ENCODE results near the gene GTSF1L.

The GTSF1L gene

GRCh38 chr20:43715511-43715910 is 11.3 kb downstream of the GTSF1L start:
- no peak for DNase-seq

GRCh38 chr20:43715044-43715443 is 11.8 kb downstream of the GTSF1L start:
- no peak for DNase-seq

GRCh38 chr20:43711098-43711654 is 15.6 kb downstream of the GTSF1L start:
- no peak for DNase-seq

- no peak for DNase-seq
Measured at GRCh38 chr20:43710370-43711044, 16.3 kb downstream of the GTSF1L start.

GRCh38 chr20:43702502-43702901 is 24.3 kb downstream of the GTSF1L start:
- DNase-seq, result no peak

DNA sequence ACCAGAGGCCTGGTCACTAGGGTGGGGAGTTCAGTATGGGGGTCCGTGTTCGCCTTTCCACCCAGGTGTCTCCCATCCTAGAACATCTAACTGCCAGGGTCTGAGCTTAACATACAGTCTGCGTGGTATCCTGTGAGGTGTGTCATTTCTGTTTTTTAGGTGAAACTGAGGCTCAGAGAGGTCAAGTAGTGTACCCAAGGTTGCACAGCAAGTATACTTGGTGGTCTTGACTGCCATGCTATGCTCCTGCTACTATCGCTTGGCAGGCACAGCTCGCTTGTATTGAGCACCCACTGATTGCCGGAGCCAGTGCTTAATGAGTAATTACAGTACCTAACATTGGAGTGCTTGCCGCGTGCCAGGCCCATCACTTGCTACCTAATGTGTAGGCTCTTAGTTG is 26.2 kb downstream of the GTSF1L start:
- no peak for DNase-seq

DNA sequence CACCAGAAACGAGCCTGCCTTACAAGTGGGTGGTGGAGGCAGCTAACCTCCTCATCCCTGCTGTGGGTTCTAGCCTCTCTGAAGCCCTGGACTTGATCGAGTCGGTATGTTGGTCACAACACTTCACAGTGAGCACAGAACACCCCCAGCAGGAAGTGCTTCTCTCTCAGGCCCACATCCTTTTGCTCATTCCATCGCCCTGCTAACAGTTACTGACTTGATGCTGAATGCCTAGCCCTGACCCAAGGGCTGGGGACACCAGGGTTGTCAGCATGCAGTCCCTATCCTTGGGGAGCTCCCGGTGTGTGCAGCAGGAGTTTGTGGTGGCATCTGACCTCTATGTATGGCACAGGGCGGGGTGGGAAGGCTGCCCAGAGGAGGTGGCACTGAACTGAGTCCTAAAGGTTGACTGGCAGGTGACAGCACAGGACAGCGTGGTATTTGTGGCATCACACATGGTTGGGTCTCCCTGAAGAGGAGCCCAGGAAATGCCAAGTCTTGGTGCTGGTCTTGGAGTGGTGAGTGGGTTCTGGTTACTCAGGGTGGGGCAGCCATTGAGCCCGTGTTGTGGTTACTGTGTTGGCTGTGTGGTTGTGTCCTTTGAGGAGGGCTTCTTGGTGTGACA is 26.7 kb downstream of the GTSF1L start:
- no peak for DNase-seq

DNA sequence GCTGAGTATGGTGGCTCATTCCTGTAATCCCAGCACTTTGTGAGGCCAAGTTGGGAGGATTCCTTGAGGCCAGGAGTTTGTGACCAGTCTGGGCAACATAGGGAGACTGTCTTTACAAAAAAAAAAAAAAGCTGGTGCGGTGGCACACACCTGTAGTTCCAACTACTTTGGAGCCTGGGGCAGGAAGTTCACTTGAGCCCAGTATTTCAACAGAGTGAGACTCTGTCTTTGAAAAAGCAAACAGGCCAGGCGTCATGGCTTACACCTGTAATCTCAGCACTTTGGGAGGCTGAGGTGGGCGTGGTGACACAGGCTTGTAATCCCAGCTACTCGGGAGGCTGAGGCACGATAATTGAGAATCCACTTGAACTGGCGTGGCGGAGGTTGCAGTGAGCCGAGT is 31.2 kb downstream of the GTSF1L start:
- DNase-seq, result no peak

GRCh38 chr20:43694763-43695162 is 32.0 kb downstream of the GTSF1L start:
- DNase-seq, result no peak

DNA sequence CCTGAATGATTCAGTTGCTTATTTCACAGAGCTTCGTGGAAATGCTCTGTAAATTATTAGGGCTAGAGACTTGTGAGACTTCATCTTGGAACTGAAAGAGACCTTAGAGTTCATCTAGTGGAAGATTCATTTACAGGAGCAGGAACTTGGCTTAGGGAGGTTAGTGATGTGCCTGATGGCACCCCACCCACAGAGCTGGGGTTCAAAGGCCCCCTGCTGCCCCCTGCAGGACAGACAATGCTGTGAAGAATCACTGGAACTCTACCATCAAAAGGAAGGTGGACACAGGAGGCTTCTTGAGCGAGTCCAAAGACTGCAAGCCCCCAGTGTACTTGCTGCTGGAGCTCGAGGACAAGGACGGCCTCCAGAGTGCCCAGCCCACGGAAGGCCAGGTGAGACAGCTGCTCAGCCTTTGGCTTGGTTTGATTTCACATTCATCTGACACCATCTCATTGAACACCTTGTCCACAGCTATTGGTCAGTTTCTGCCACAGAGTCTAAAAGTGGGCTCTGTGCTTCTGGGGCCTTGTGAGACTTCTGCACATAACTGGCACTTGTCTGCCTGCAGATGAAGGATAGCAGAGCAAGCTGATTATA is 34.8 kb downstream of the GTSF1L start:
- DNase-seq, result no peak

DNA sequence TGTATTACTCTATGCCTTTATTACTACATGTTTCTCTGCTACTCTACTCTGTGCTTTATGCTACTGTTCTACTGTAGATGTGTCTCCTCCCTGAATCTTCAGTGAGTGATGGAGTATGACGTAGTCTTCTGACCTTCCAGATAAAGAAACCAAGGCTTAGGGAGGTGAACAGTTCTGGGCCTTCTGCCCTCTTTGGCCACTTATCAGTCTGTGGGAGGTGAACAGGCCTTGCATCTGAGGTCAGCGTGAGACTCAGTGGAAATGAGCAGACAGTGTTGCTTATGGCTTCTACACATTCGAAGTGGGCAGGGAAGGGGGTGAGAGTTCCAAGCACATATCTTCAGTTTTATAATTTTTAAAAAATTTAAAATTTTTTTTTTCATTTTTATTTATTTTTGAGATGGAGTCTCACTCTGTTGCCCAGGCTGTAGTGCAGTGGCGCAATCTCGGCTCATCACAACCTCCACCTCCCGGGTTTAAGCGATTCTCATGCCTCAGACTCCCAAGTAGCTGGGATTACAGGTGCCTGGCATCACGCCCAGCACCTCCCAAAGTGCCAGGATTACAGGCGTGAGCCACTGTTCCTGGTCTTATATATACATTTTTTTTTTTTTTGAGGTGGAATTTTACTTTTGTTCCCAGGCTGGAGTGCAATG is 35.7 kb downstream of the GTSF1L start:
- no peak for DNase-seq

GRCh38 chr20:43689165-43689564 is 37.6 kb downstream of the GTSF1L start:
- DNase-seq, result no peak

GRCh38 chr20:43686820-43687219 is 40.0 kb downstream of the GTSF1L start:
- no peak for DNase-seq

GRCh38 chr20:43682446-43682845 is 44.4 kb downstream of the GTSF1L start:
- no peak for DNase-seq

GRCh38 chr20:43681991-43682410 is 44.8 kb downstream of the GTSF1L start:
- no peak for DNase-seq

GRCh38 chr20:43681468-43681942 is 45.3 kb downstream of the GTSF1L start:
- DNase-seq, result no peak

GRCh38 chr20:43680981-43681380 is 45.8 kb downstream of the GTSF1L start:
- DNase-seq, result no peak

DNA sequence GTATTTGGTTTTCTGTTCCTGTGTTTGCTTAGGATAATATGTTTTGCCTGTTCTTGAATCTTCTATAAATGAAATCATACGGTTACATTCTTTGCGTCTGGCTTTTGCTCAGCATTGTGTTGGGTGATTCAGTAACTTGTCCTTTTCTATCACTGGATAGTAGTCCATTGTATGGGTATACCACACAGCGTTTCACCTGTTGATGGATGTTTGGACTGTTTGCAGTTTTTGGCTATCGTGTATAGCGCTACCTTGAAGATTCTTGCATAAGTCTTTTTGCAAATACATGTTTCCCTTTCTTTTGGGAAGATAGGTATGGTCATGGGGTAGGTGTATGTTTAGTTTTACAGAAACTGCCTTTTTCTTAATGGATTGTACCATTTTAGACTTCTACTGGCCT is 50.4 kb downstream of the GTSF1L start:
- DNase-seq, result no peak
